Measurements from ENCODE around the gene ZNF845.

ZNF845 gene

DNA sequence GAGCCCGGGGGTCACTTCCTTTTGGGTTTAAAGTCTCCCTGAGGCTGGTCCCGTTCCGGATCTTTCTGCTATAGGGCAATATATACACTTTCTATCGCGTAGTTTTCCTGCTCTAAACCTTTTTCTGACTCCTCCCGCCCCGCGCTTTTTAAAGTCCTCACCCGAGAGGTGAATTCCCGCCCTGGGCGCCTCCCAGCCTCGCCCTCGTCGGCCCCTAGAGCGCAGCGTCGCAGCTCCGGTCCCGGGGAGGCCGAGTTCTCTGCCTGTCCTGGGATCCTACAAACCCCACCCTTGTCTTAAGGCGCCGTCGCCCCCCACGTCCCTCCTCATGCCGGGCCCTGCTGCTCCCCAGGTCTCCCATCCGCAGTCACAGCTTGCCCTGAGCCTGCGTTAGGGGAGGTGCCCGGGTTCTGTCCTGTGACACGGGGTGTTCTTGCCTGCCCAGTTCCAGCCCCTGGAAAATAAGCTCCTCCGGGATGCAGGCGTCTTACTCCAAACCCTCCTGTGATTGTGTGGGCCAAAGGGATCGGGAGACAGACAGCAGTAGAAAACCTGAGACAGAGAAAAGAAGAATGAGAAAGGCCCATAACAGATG, 32.4 kb downstream of the ZNF845 start:
- peak overlapping the region; percentile 97 for H3K4me3 ChIP-seq (ENCODE audit: low read length)
- peak overlapping the region; percentile 51 for H3K27ac ChIP-seq (ENCODE audit: low read depth, low read length)
- H3K9me3 ChIP-seq (ENCODE audit: control insufficient read depth, insufficient read depth, low read length) = peaks cover 15% of the 10 kb centered on the region

DNA sequence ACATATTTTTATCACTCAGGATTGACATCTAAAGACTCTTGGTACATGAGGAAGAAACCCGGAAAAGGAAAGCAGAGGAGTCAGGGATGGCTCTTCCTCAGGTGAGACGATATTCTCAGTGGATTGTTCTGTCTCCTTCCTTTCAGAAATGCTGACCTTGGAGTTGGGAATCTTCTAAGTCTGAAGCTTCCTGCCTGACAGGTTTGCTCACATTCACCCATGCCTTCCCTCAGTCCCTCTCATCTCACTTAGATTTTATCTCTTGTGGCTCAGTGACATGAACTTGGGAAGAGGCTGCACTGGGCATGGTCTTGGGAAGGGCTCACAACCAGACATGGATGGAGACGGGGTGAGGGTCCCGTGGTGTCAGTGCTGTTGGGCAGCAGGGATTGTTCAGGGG, 38.6 kb downstream of the ZNF845 start:
- H3K4me1 ChIP-seq (ENCODE audit: control insufficient read depth, low read length) = peaks cover 1% of the 10 kb centered on the region; the same call in 1 of the 2 replicates
- H3K79me2 ChIP-seq (ENCODE audit: control insufficient read depth, low read length) = peaks cover 21% of the 10 kb centered on the region
- H3K4me2 ChIP-seq (ENCODE audit: low read length) = no peak overlapping the region
- no peaks in the 10 kb centered on the region for H3K27me3 ChIP-seq (ENCODE audit: control insufficient read depth, low read length)
- no peak overlapping the region for H3K4me3 ChIP-seq (ENCODE audit: low read length)
- no peaks in the 10 kb centered on the region for H3K9me2 ChIP-seq (replicated peaks; ENCODE audit: control insufficient read depth, low read length)
- no peaks in the 10 kb centered on the region for H4K20me1 ChIP-seq (ENCODE audit: control insufficient read depth, insufficient read depth, low read depth, low read length)
- H3K9me3 ChIP-seq (ENCODE audit: control insufficient read depth, insufficient read depth, low read length) = peaks cover 12% of the 10 kb centered on the region
- H3F3A ChIP-seq (ENCODE audit: control insufficient read depth, insufficient read depth) = no peaks in the 10 kb centered on the region
- no peak overlapping the region for H3K27ac ChIP-seq (ENCODE audit: low read depth, low read length)
- peaks cover 58% of the 10 kb centered on the region for H3K36me3 ChIP-seq (ENCODE audit: control insufficient read depth, low read length)
- TF ChIP-seq EZH2phosphoT487 (IDR thresholded peaks at IDR 0.05; ENCODE audit: borderline replicate concordance, low read length) = no peak
- TF ChIP-seq, protein P1, sequence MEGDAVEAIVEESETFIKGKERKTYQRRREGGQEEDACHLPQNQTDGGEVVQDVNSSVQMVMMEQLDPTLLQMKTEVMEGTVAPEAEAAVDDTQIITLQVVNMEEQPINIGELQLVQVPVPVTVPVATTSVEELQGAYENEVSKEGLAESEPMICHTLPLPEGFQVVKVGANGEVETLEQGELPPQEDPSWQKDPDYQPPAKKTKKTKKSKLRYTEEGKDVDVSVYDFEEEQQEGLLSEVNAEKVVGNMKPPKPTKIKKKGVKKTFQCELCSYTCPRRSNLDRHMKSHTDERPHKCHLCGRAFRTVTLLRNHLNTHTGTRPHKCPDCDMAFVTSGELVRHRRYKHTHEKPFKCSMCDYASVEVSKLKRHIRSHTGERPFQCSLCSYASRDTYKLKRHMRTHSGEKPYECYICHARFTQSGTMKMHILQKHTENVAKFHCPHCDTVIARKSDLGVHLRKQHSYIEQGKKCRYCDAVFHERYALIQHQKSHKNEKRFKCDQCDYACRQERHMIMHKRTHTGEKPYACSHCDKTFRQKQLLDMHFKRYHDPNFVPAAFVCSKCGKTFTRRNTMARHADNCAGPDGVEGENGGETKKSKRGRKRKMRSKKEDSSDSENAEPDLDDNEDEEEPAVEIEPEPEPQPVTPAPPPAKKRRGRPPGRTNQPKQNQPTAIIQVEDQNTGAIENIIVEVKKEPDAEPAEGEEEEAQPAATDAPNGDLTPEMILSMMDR (IDR thresholded peaks at IDR 0.05; ENCODE audit: low read depth, low read length, poor library complexity, severe bottlenecking) = no peak

More for the DNA sequence above, 32.4 kb downstream of the ZNF845 start:
- Histone ChIP-seq H3K4me2 (ENCODE audit: low read length) (peak overlapping the region; percentile 90), H3K36me3 (ENCODE audit: control insufficient read depth, low read length) (peaks cover 16% of the 10 kb centered on the region), H4K20me1 (ENCODE audit: control insufficient read depth, insufficient read depth, low read depth, low read length) (no peaks in the 10 kb centered on the region), H3K9me2 (replicated peaks; ENCODE audit: control insufficient read depth, low read length) (no peaks in the 10 kb centered on the region), H3K27me3 (ENCODE audit: control insufficient read depth, low read length) (no peaks in the 10 kb centered on the region), H3K79me2 (ENCODE audit: control insufficient read depth, low read length) (peaks cover 31% of the 10 kb centered on the region), H3F3A (ENCODE audit: control insufficient read depth, insufficient read depth) (no peaks in the 10 kb centered on the region), H3K4me1 (ENCODE audit: control insufficient read depth, low read length) (peaks cover 11% of the 10 kb centered on the region)
- TF ChIP-seq EZH2phosphoT487 (IDR thresholded peaks at IDR 0.05; ENCODE audit: borderline replicate concordance, low read length) = no peak
- TF ChIP-seq, protein P1 (IDR thresholded peaks at IDR 0.05; ENCODE audit: low read depth, low read length, poor library complexity, severe bottlenecking) = no peak

DNA sequence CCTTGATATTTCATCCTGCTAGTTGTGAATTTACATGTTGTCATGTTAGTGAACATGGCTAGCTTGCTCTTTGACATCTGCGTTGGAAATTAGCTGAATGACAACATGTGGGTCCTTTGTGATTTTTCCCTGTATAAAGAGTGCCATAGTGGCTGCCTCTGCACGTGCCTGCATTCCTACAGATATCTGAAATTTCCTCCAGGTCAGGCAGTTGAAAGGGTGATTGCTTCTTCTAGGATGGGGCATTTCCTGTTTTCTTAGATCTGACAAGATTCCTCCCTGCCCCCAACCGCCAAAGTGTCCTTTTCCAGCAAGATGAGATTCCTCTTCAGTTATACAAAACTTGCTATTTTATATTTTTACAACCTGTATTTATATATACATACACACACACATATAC, 40.7 kb downstream of the ZNF845 start:
- H3K27ac ChIP-seq (ENCODE audit: low read depth, low read length) = no peak overlapping the region
- H3K4me1 ChIP-seq (ENCODE audit: control insufficient read depth, low read length) = no peaks in the 10 kb centered on the region
- peaks cover 7% of the 10 kb centered on the region; the same call in 1 of the 2 replicates for H3K9me3 ChIP-seq (ENCODE audit: control insufficient read depth, insufficient read depth, low read length)
- H3K4me3 ChIP-seq (ENCODE audit: low read length) = no peak overlapping the region
- TF ChIP-seq EZH2phosphoT487 (IDR thresholded peaks at IDR 0.05; ENCODE audit: borderline replicate concordance, low read length) = no peak
- TF ChIP-seq, protein P1 (IDR thresholded peaks at IDR 0.05; ENCODE audit: low read depth, low read length, poor library complexity, severe bottlenecking) = no peak
- peaks cover 2% of the 10 kb centered on the region; the same call in 1 of the 2 replicates for H3K79me2 ChIP-seq (ENCODE audit: control insufficient read depth, low read length)
- no peaks in the 10 kb centered on the region for H3K9me2 ChIP-seq (replicated peaks; ENCODE audit: control insufficient read depth, low read length)
- H3K36me3 ChIP-seq (ENCODE audit: control insufficient read depth, low read length) = peaks cover 69% of the 10 kb centered on the region
- H4K20me1 ChIP-seq (ENCODE audit: control insufficient read depth, insufficient read depth, low read depth, low read length) = no peaks in the 10 kb centered on the region
- no peak overlapping the region for H3K4me2 ChIP-seq (ENCODE audit: low read length)
- no peaks in the 10 kb centered on the region for H3K27me3 ChIP-seq (ENCODE audit: control insufficient read depth, low read length)
- H3F3A ChIP-seq (ENCODE audit: control insufficient read depth, insufficient read depth) = no peaks in the 10 kb centered on the region

Data from DOHH2 (cell line).